Endothelial cell of umbilical vein (primary cell): ENCODE data around the gene NKD2. TPM values are rescaled to one million over a fixed set of nuclear protein-coding genes. Genes with fewer than 3 reads are reported as not detected.

Source experiments
- BruUV-seq: library from RNA; stranded (reverse); fragments of 400-500 nt; replicated peaks from 2 replicates; lab custom pipeline; 2021; lab: Mats Ljungman, UMichigan
- CTCF ChIA-PET: fragments of 300-600, 350-600 bp; sonication (Branson Sonifier 250); formaldehyde crosslinking; loops from one replicate; lab custom pipeline; 2021; ENCODE audit warnings: antibody characterized with exemption, inconsistent platforms; lab: Charles Lee
- POLR2A ChIA-PET: fragments of 300-600, 350-600 bp; sonication (Branson Sonifier 250); formaldehyde crosslinking; loops from one replicate; lab custom pipeline; 2021; ENCODE audit warnings: antibody characterized with exemption, inconsistent platforms; lab: Charles Lee
- DNase-seq: peaks from one replicate; pipeline ENCODE4 v3.0.0-alpha.2; 2011; ENCODE audit warnings: low read depth, low spot score
- FAIRE-seq: peaks from 2 replicates; lab custom pipeline; 2011; peaks lifted over from hg19 to GRCh38; lab: Jason Lieb, UNC
- H2AFZ ChIP-seq: 2 replicates; pipeline ENCODE4 v1.6.0; 2012; ENCODE audit warnings: low read depth, low read length, control low read depth, inconsistent platforms
- H3K27ac ChIP-seq: 2 replicates; pipeline ENCODE4 v1.5.1; 2011; ENCODE audit warnings: low read depth, mild to moderate bottlenecking, control low read depth, low read length, moderate library complexity; ENCODE audit not compliant: insufficient read depth
- H3K27me3 ChIP-seq, 2 experiments: 2 replicates each; pipeline versions ENCODE4 v1.6.0 to v1.6.1; 2011; ENCODE audit warnings: low read length in 2 of 2, mixed read lengths in 1 of 2; ENCODE audit not compliant: control insufficient read depth in 2 of 2, insufficient read depth in 2 of 2
- H3K36me3 ChIP-seq, 2 experiments: 2 replicates in 1 of 2; 3 replicates in 1 of 2; pipeline ENCODE4 v1.5.1; 2011; ENCODE audit warnings: low read length in 2 of 2, mild to moderate bottlenecking in 1 of 2, moderate library complexity in 1 of 2; ENCODE audit not compliant: control insufficient read depth in 2 of 2, insufficient read depth in 2 of 2; ENCODE audit errors: extremely low read depth in 1 of 2
- H3K4me1 ChIP-seq: 3 replicates; pipeline ENCODE4 v1.5.1; 2011; ENCODE audit warnings: mild to moderate bottlenecking, low read length; ENCODE audit not compliant: control insufficient read depth, insufficient read depth; ENCODE audit errors: extremely low read depth
- H3K4me2 ChIP-seq: 2 replicates; pipeline ENCODE4 v1.6.1; 2011; ENCODE audit warnings: low read length, control low read depth, mixed read lengths; ENCODE audit not compliant: insufficient read depth
- H3K4me3 ChIP-seq, 3 experiments: fragments of 200-600 bp in 1 of 3; sonication (generic), shearing (Covaris generic) in 1 of 3; replicated peaks in 1 of 3; 2 replicates each; pipeline ENCODE4 v1.5.1; 2011 to 2016; ENCODE audit warnings: control low read depth in 3 of 3, low read length in 3 of 3, mild to moderate bottlenecking in 2 of 3, inconsistent platforms in 1 of 3, low read depth in 1 of 3, moderate library complexity in 1 of 3; ENCODE audit not compliant: insufficient read depth in 1 of 3
- H3K79me2 ChIP-seq: 2 replicates; pipeline ENCODE4 v1.6.0; 2012; ENCODE audit warnings: low read length, inconsistent platforms; ENCODE audit not compliant: control insufficient read depth, insufficient read depth
- H3K9ac ChIP-seq: replicated peaks from 2 replicates; pipeline ENCODE3; 2011; ENCODE audit warnings: low read length, control low read depth; ENCODE audit not compliant: insufficient read depth; ENCODE audit errors: extremely low read depth
- H3K9me1 ChIP-seq: replicated peaks from 3 replicates; pipeline ENCODE4 v1.6.0; 2011; ENCODE audit warnings: mild to moderate bottlenecking, low read length; ENCODE audit not compliant: control insufficient read depth, insufficient read depth; ENCODE audit errors: extremely low read depth
- H3K9me3 ChIP-seq: replicated peaks from 2 replicates; pipeline ENCODE4 v1.5.1; 2012; ENCODE audit warnings: low read length, inconsistent platforms; ENCODE audit not compliant: control insufficient read depth, insufficient read depth
- H4K20me1 ChIP-seq: replicated peaks from 2 replicates; pipeline ENCODE3; 2011; ENCODE audit warnings: mild to moderate bottlenecking, low read length; ENCODE audit not compliant: control insufficient read depth, insufficient read depth; ENCODE audit errors: extremely low read depth
- CTCF ChIP-seq, 2 donors: IDR thresholded peaks; 1 replicate in 1 of 2; 2 replicates in 1 of 2; pipeline ENCODE4 v1.5.1; 2011; ENCODE audit warnings: low read length in 2 of 2, mild to moderate bottlenecking in 2 of 2, moderate library complexity in 2 of 2, control low read depth in 1 of 2, inconsistent platforms in 1 of 2, low read depth in 1 of 2; ENCODE audit not compliant: insufficient read depth in 1 of 2; ENCODE audit errors: extremely low read depth in 1 of 2
- EZH2 ChIP-seq: IDR thresholded peaks from 2 replicates; pipeline ENCODE4 v1.6.1; 2012; ENCODE audit warnings: borderline replicate concordance, low read depth, mild to moderate bottlenecking, moderate library complexity, low read length, inconsistent platforms; ENCODE audit not compliant: severe bottlenecking
- FOS ChIP-seq: IDR thresholded peaks from 2 replicates; pipeline ENCODE4 v1.6.1; 2011; ENCODE audit warnings: mild to moderate bottlenecking, low read length, moderate library complexity, borderline replicate concordance; ENCODE audit not compliant: insufficient read depth
- GATA2 ChIP-seq: IDR thresholded peaks from 2 replicates; pipeline ENCODE4 v1.7.0; 2011; ENCODE audit warnings: low read depth, mild to moderate bottlenecking, moderate library complexity, mixed read lengths, low read length; ENCODE audit not compliant: insufficient read length, insufficient read depth
- JUN ChIP-seq: IDR thresholded peaks from 2 replicates; pipeline ENCODE4 v1.6.1; 2011; ENCODE audit warnings: borderline replicate concordance, low read depth; ENCODE audit not compliant: insufficient read length, insufficient read depth
- MYC ChIP-seq: IDR thresholded peaks from one replicate; pipeline ENCODE4 v1.6.1; 2011; ENCODE audit warnings: mild to moderate bottlenecking, low read depth, low read length
- POLR2A ChIP-seq: IDR thresholded peaks from 2 replicates; pipeline ENCODE4 v1.6.1; 2012; ENCODE audit warnings: low read depth, mild to moderate bottlenecking, control low read depth, low read length
- POLR2AphosphoS5 ChIP-seq: IDR thresholded peaks from 2 replicates; pipeline ENCODE4 v1.6.1; 2012; ENCODE audit warnings: low read depth, mild to moderate bottlenecking, control low read depth, low read length, moderate library complexity; ENCODE audit not compliant: insufficient read depth
- dilution Hi-C: fragments of 300-500 bp; cut with MboI; formaldehyde crosslinking; loops from one replicate; pipeline ENCODE4 v1.15.0; 2019; ENCODE audit warnings: low sequenced_read_pairs; ENCODE audit not compliant: extremely low pct_ligation_motif_present
- intact Hi-C: fragments of 100-400 bp; cut with micrococcal nuclease; formaldehyde crosslinking; loops from one replicate; pipeline ENCODE4 v1.10.0; 2022
- polyA plus RNA-seq, 4 experiments: library from polyadenylated mRNA; depleted of rRNA in 3 of 4; stranded (reverse) in 3 of 4; unstranded in 1 of 4; fragments of >200 nt; gene quantifications; 2 replicates each; pipeline versions ENCODE4 v1.2.1 to v1.2.3, GENCODE V29; 2011 to 2012; ENCODE audit warnings: missing spikeins in 1 of 4
- total RNA-seq: library from RNA; stranded (reverse); gene quantifications from 2 replicates; pipeline ENCODE4 v1.2.3, GENCODE V29; 2021
- TF ChIP-seq, protein P1 (sequence below): IDR thresholded peaks from 2 replicates; pipeline ENCODE4 v1.6.1; 2011; ENCODE audit not compliant: insufficient read depth, insufficient read length

Gene NKD2
- total and polyA plus RNA-seq, 2 donors (not counting 3 experiments of a cell fraction or from before 2014, with no cell fraction given): 0.08 TPM; not detected in 1

DNA sequence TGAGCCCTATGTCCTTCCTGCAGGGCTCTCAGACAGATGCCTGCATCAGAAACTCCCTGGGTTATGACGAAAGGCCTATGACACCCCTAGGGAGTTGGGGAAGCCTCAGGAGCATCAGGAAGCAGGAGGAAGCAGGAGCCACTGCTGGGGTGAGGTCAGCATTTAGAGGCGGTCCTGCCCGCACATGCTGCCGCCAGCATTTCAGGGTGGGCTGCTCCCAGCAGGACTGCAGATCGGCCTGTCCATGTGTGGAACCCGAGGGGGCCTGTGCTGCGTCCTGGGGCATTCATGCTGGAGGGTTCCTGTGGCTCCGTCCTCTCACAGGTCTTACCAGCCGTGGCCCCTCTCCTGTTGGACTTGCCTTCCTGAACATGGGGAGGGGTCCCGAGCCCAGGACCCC lies 6.9 kb downstream of the NKD2 start:
- CTCF ChIA-PET: no interaction called here
- no TSS peak for BruUV-seq
- FAIRE-seq: no peak

GRCh38 chr5:1016036-1016435 lies 7.4 kb downstream of the NKD2 start:
- BruUV-seq: no TSS peak
- Histone ChIP-seq H3K27ac (no peak overlapping the region), H3K27me3 (peaks cover 0 to 2% of the 10 kb centered on the region in 2 experiments), H3K4me3 (no peak overlapping the region), H3K9me3 (no peaks in the 10 kb centered on the region), H3K4me2 (no peak overlapping the region), H3K4me1 (no peaks in the 10 kb centered on the region), H3K79me2 (no peaks in the 10 kb centered on the region), H4K20me1 (no peaks in the 10 kb centered on the region), H2AFZ (no peak overlapping the region), H3K9me1 (no peaks in the 10 kb centered on the region), H3K36me3 (no peaks in the 10 kb centered on the region), H3K9ac (no peak overlapping the region)
- TF ChIP-seq MYC: no peak
- no peak for TF ChIP-seq JUN
- TF ChIP-seq, protein P1, sequence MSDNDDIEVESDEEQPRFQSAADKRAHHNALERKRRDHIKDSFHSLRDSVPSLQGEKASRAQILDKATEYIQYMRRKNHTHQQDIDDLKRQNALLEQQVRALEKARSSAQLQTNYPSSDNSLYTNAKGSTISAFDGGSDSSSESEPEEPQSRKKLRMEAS: no peak
- TF ChIP-seq POLR2AphosphoS5: no peak
- TF ChIP-seq EZH2: no peak
- no peak for TF ChIP-seq FOS
- TF ChIP-seq GATA2: no peak
- no peak for TF ChIP-seq CTCF (IDR thresholded peaks at IDR 0.05; ENCODE audit: extremely low read depth in 1 of 2, insufficient read depth in 1 of 2, low read depth in 1 of 2, low read length in 2 of 2)
- no peak for TF ChIP-seq POLR2A
- ChIA-PET POLR2A (no interaction called here), CTCF (interaction anchor here (1.1 to 1.4 kb wide), 2 partner anchors 9 to 81 kb away, joined by 3 to 5 read pairs; no protein-coding TSS in a partner anchor)
- no peak for FAIRE-seq
- no peak for DNase-seq
- dilution Hi-C loops: no loop called here
- intact Hi-C loops: no loop called here

More for the DNA sequence above, 6.9 kb downstream of the NKD2 start:
- no peaks in the 10 kb centered on the region for H3K36me3 ChIP-seq
- no peak overlapping the region for H3K4me3 ChIP-seq
- H3K4me2 ChIP-seq: no peak overlapping the region
- no peak for DNase-seq
- dilution Hi-C loops (no loop called here), intact Hi-C loops (no loop called here)
- no peaks in the 10 kb centered on the region for H3K9me3 ChIP-seq
- H3K79me2 ChIP-seq: no peaks in the 10 kb centered on the region
- POLR2A ChIA-PET: no interaction called here
- no peaks in the 10 kb centered on the region for H4K20me1 ChIP-seq
- no peak overlapping the region for H3K9ac ChIP-seq
- no peak overlapping the region for H2AFZ ChIP-seq
- no peak for TF ChIP-seq POLR2A
- H3K27me3 ChIP-seq: peaks cover 5 to 6% of the 10 kb centered on the region in 2 experiments
- H3K27ac ChIP-seq: no peak overlapping the region
- no peaks in the 10 kb centered on the region for H3K4me1 ChIP-seq
- no peaks in the 10 kb centered on the region for H3K9me1 ChIP-seq
